Dermis blood vessel endothelial cell (primary cell): ENCODE measurements around the gene PCDHA6. TPM values are rescaled to one million over a fixed set of nuclear protein-coding genes. Genes with fewer than 3 reads are reported as not detected.
"Not testable (repeated sequence)": the region's sequence is repeated elsewhere in the genome, so short reads cannot be mapped to it uniquely, and the experiment has no call there.

Experiments
- DNase-seq: peaks from one replicate; pipeline ENCODE4 v3.0.0; 2010
- total RNA-seq: library from RNA; depleted of rRNA; stranded (reverse); fragments of >200 nt; gene quantifications from 2 replicates; pipeline ENCODE4 v1.2.3, GENCODE V29; 2014

PCDHA6 gene
- total RNA-seq, 1 donor from 2014 or later, result 0.17 TPM

GRCh38 chr5:140821375-140822280 lies 6.1 kb upstream of the PCDHA6 start, which contains the start of gene PCDHA5:
Gene PCDHA5 (plus strand): TSS chr5:140821613.
- peak; percentile 54 for DNase-seq

DNA sequence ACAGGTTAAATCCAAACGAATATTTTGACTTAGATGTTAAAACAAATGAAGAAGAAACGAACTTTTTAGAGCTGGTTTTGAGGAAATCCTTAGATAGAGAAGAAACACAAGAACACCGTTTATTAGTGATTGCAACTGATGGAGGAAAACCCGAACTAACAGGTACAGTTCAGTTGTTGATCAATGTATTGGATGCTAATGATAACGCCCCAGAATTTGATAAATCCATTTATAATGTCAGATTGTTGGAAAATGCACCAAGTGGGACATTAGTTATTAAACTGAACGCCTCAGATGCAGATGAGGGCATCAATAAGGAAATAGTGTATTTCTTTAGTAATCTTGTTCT lies 5.5 kb upstream of the PCDHA6 start:
- no peak for DNase-seq

GRCh38 chr5:140822969-140823368 lies 4.8 kb upstream of the PCDHA6 start:
- not testable (repeated sequence) for DNase-seq

GRCh38 chr5:140823475-140823874 lies 4.3 kb upstream of the PCDHA6 start:
- DNase-seq, result no peak

DNA sequence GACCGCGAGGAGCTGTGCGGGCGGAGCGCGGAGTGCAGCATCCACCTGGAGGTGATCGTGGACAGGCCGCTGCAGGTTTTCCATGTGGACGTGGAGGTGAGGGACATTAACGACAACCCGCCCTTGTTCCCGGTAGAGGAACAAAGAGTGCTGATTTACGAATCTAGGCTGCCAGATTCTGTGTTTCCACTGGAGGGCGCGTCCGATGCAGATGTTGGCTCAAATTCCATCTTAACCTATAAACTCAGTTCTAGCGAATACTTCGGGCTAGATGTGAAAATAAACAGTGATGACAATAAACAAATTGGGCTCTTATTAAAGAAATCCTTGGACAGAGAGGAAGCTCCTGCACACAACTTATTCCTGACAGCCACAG lies 590 bp downstream of the PCDHA6 start:
- DNase-seq, result no peak

DNA sequence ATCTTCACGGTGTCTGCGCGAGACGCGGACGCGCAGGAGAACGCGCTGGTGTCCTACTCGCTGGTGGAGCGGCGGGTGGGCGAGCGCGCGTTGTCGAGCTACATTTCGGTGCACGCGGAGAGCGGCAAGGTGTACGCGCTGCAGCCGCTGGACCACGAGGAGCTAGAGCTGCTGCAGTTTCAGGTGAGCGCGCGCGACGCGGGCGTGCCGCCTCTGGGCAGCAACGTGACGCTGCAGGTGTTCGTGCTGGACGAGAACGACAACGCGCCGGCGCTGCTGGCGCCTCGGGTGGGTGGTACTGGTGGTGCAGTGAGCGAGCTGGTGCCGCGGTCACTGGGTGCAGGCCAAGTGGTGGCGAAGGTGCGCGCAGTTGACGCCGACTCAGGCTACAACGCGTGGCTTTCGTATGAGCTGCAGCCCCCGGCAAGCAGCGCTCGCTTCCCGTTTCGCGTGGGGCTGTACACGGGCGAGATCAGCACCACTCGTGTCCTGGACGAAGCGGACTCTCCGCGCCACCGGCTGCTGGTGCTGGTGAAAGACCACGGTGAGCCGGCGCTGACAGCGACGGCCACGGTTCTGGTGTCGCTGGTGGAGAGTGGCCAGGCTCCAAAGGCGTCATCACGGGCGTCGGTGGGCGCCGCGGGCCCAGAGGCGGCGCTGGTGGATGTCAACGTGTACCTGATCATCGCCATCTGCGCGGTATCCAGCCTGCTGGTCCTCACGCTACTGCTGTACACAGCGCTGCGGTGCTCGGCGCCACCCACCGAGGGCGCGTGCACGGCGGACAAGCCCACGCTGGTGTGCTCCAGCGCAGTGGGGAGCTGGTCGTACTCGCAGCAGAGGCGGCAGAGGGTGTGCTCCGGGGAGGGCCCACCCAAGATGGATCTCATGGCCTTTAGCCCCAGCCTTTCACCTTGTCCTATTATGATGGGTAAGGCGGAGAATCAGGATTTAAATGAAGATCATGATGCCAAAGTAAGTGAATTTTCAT lies 2.0 kb downstream of the PCDHA6 start:
- not testable (repeated sequence) for DNase-seq

GRCh38 chr5:140833993-140834392 lies 6.2 kb downstream of the PCDHA6 start, which contains the start of gene PCDHA7:
Gene PCDHA7 (plus strand): TSS chr5:140834269. CDS start chr5:140834384, 115 bp downstream.
- DNase-seq, result peak; percentile 43

GRCh38 chr5:140834439-140835008 lies 6.8 kb downstream of the PCDHA6 start:
- DNase-seq, result not testable (repeated sequence)

GRCh38 chr5:140835622-140836510 lies 8.1 kb downstream of the PCDHA6 start:
- DNase-seq, result no peak

DNA sequence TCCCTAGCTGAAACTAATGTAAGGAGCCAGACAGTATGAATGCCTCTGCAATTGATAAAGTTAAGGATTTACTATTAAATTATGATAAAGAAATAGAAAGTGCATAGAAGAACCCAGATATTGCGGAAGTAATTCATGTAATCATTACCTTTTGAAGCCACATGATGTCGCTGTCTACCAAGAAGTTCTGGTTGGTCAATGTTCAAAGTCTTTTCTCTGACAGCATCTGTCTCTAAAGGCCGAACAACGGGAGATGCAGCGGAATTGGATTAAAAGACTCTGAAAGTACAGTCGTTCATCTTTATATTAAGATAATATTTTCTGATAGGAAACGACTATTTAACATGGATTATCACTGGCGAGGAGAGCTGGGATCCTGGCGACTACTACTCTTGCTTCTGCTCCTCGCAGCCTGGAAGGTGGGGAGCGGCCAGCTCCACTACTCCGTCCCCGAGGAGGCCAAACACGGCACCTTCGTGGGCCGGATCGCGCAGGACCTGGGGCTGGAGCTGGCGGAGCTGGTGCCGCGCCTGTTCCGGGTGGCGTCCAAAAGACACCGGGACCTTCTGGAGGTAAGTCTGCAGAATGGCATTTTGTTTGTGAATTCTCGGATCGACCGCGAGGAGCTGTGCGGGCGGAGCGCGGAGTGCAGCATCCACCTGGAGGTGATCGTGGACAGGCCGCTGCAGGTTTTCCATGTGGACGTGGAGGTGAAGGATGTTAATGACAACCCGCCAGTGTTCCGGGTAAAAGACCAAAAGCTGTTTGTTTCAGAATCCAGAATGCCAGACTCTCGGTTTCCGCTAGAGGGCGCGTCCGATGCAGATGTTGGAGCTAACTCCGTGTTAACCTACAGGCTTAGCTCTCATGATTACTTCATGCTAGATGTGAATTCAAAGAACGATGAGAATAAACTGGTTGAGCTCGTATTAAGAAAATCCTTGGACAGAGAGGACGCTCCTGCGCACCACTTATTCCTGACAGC lies 13.5 kb downstream of the PCDHA6 start, which contains the start of gene PCDHA8:
TSS of gene PCDHA8 (plus strand) at position 210 of the 985 bp plus-strand sequence. CDS start at position 345, 135 bp downstream.
- DNase-seq, result peak; percentile 16

- no peak for DNase-seq
Observed at GRCh38 chr5:140842798-140843733, 15.3 kb downstream of the PCDHA6 start.

- DNase-seq, result not testable (repeated sequence)
Observed at GRCh38 chr5:140848139-140849102, 20.7 kb downstream of the PCDHA6 start, which contains the start of gene PCDHA9. Gene PCDHA9 (plus strand): TSS chr5:140848382. CDS start chr5:140848496, 114 bp downstream.

DNA sequence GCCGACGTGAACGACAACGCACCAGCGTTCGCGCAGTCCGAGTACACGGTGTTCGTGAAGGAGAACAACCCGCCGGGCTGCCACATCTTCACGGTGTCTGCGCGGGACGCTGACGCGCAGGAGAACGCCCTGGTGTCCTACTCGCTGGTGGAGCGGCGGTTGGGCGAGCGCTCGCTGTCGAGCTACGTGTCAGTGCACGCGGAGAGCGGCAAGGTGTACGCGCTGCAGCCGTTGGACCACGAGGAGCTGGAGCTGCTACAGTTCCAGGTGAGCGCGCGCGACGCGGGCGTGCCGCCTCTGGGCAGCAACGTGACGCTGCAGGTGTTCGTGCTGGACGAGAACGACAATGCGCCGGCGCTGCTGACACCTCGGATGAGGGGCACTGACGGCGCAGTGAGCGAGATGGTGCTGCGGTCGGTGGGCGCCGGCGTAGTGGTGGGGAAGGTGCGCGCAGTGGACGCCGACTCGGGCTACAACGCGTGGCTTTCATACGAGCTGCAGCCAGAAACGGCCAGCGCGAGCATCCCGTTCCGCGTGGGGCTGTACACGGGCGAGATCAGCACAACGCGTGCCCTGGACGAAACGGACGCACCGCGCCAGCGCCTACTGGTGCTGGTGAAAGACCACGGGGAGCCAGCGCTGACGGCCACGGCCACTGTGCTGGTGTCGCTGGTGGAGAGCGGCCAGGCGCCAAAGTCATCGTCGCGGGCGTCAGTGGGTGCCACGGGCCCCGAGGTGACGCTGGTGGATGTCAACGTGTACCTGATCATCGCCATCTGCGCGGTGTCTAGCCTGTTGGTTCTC lies 22.3 kb downstream of the PCDHA6 start:
- DNase-seq, result not testable (repeated sequence)

GRCh38 chr5:140855772-140856674 lies 28.3 kb downstream of the PCDHA6 start, which contains the start of gene PCDHA10:
Gene PCDHA10 (plus strand): TSS chr5:140855897. CDS start chr5:140856049, 152 bp downstream.
- peak; percentile 27 for DNase-seq
